GM19023 (cell line): ENCODE measurements around the gene TLCD3A.
"Not testable (repeated sequence)": the region's sequence is repeated elsewhere in the genome, so short reads cannot be mapped to it uniquely, and the experiment has no call there.

ENCODE experiments used
- ATAC-seq: cut with Tn5 transposase; IDR thresholded peaks from one replicate; pipeline ENCODE4 v1.9.1; 2021; ENCODE audit warnings: mild to moderate bottlenecking, moderate library complexity; ENCODE audit not compliant: unreplicated experiment

TLCD3A gene

DNA sequence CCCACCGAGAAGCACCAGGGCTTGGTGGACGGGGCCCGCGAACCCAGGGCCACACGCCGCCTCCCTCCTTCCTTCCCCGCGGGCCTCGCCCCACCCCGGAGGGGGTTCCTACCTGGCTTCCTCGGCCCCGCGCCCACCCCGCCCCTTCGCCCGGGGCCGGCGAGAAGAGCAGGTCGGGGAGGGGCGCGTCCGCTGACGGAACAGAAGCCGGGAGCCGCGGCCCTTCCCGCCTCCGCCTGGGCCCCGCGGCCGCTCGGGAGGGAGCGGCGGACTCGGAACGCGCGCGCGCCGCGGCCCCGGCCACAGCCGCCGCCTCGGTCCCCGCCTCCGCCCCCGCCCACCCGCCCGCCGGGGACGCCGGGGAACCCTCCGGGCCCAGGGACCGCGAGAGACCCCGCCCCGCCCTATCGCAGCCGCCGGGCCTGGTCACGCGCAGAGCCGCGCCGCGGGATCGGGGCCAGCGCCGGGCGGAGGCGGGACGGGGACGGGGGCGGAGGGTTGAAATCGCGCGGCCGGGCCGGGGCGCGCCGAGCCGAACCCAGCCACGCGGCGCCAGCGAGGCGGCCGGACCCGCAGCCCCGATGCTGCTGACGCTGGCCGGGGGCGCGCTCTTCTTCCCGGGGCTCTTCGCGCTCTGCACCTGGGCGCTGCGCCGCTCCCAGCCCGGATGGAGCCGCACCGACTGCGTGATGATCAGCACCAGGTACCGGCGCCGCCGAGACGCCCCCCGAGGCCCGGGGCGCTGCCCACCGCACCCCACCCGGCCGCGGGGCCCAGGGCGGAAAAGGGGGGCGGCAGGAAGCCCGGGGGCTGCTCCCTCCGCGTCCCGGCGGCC lies at the start of gene TLCD3A:
Gene TLCD3A (plus strand): TSS at position 530 of the 835 bp plus-strand sequence. CDS start 52 bp downstream, at position 582.
- peak; percentile 62 for ATAC-seq

DNA sequence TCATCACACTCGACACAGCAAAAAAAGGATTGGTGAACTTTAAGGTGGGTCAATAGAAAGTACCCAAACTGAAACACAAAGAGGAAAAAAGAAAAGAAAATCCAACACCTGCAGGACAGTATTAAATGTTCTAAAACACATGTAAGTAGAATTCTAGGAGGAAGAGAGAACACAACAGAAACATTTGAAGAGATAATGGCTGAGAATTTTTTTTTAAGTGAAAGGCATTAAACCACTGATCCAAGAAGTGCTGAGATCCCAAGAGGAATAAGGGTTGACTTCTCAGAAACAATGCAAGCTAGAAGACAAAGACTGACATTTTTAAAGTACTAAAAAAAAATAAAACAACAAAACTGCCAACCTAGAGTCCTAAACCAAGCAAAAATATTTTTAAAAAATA lies 49.4 kb upstream of the TLCD3A start:
- ATAC-seq: no peak

DNA sequence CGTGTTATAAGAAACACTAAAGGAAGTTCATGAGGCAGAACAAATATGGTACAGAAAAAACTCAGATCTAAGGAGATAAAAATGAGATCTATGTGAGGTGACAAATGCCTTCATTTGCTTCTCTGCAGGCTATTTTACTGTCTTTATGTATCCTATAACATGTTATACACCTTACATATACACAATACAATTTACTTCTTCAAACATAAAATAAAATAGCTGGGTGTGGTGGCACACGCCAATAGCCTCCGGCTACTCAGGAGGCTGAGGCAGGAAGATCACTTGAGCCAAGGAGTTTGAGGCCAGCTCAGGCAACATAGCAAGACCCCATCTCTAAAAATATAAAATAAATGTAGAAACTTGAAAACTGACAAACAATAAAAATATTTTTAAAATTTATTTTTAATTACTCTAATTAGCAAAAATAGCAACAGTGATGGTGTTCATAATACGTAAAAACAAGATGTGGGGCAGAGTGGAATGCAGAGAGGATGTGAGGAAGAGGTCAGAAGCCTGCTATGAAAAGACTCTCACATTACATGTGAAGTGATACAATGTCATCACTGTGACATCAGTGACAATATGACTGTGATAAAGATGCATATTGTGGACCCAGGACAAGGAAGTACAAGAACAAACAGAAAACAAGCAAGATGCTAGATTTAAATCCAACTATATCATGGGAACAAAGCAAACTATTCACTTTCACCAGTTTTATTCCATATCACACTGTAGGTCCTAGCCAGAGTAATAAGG lies 48.7 kb upstream of the TLCD3A start:
- no peak for ATAC-seq

DNA sequence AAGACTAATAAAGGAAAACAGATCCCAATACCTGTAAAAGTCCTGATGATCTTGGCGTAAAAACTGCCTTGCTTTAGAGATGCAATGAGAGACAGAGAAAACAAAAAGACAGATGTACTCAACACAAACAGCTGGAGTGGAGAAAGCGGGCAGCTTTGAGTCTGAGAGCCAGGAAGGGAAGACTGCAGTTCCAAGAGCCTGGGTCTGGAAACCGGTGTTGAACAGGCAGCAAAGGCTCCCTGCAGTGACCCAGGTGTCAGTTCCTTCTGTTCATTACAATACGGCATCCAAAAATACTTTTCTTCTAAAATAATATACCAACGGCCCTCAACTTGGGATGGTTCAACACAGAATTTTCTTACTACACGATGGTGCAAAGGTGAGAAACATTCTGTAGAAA lies 47.4 kb upstream of the TLCD3A start:
- no peak for ATAC-seq

DNA sequence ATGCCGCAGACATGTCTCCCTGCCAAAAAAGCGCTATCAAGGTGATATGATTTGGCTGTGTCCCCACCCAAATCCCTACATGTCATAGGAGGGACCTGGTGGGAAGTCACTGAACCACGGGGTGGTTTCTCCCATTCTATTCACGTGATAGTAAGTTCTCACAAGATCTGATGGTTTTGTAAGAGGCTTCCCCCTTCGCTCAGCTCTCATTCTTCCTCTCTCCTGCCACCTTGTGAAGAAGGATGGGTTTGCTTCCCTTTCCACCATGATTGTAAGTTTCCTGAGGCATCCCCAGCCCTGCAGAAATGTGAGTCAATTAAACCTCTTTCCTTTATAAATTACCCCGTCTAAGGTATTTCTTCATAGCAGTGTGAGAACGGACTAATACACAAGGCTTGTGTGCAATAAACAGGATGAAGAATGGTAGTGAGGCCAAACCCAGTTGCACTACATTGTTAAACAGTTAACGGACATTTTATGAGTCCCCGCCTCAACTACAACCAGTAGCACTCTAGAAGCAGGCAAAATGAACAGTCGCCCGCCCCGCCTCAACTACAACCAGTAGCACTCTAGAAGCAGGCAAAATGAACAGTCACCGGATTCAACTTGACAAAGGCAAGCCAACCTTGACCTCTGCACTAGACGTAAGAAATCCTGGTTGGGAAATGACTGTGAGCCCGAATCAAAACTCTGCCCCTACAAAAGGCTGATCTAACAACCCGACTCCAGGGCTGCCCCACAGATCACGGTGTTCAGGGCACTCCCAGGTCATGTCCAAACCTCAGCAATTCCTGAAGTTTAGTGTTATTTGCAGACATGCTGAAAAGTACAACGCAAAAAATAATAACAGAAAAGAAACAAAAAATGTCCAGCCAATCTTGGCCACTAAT lies 44.1 kb upstream of the TLCD3A start:
- no peak for ATAC-seq

DNA sequence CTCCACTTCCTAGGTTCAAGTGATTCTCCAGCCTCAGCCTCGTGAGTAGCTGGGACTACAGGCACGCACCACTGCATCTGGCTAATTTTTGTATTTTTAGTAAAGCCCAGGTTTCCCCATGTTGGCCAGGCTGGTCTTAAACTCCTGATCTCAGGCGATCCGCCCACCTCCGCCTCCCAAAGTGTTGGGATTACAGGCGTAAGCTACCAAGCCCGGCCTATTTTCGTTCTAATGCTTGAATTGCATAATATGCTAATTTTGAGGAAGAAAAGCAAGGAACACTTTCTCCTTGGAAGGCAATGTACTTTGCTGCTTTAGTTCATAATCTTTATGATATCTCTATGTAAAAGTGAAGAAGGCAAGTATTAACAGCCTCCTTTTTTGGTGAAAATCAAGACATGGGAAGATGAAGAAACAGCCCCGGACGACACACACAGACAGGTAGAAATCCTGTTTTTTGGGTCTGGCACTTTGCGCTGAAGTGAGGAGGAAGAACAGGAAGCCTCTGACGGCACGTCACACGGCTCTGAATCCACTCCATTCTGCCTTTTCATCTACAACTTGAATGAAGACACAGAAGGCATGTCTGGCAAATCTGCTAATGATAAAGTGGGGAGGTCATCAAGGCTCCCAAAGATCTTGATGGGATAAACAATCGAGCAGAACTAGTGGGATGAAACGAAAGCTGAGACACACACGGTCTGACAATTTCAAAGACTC lies 42.7 kb upstream of the TLCD3A start:
- ATAC-seq: no peak

DNA sequence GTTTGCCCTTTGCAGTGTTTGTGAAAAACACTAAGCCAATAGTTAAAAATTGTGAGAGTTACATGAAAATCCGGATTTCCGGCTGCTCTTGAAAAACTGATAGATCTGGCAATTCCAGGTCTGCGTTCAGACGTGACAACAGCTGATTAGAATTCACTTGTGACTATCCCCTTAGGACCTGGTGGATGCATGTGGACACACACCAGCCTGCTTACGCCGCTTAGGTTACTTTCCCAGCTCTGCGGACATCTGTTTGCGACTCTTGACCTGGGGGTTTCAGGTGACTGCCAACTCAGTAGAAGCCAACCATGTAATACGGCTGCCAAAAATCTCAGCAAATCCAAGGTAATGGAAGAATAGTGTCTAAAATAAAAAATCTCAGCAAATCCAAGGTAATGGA lies 42.0 kb upstream of the TLCD3A start:
- ATAC-seq: no peak

DNA sequence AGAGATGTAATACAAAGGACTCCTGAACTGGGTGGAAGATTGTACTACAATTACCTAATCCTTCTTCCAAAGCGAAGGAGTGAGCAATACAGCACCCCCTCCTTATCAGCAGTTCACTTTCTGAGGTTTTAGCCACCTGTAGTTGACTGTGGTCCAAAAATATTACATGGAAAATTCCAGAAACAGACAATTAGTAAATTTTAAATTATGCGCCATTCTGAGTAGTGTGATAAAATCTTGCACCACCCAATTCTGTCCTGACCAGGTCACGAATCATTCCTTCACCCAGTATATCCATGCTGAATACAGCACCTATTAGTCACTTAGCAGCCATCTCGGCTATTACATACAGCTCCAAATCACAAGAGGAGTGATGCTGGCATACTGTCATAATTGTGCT lies 41.0 kb upstream of the TLCD3A start:
- no peak for ATAC-seq

DNA sequence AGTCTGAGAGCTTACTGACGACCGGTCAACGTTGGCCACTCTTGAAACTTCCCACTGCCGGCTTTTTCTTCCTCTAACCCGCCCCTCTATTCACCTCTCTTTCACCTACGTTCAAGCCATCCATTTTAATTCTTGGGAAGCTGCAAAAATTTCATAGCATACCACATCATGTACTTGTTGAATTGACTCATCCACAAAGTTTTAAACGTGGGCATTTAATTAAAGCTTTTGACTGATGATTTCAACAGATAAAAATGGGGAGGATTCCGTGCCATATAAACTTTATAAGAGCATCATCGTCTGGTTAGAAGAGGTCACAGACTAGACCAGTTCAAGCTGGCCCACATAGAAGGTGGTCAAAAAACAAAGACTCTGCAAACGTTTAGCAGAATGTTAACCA lies 40.3 kb upstream of the TLCD3A start:
- ATAC-seq: no peak

DNA sequence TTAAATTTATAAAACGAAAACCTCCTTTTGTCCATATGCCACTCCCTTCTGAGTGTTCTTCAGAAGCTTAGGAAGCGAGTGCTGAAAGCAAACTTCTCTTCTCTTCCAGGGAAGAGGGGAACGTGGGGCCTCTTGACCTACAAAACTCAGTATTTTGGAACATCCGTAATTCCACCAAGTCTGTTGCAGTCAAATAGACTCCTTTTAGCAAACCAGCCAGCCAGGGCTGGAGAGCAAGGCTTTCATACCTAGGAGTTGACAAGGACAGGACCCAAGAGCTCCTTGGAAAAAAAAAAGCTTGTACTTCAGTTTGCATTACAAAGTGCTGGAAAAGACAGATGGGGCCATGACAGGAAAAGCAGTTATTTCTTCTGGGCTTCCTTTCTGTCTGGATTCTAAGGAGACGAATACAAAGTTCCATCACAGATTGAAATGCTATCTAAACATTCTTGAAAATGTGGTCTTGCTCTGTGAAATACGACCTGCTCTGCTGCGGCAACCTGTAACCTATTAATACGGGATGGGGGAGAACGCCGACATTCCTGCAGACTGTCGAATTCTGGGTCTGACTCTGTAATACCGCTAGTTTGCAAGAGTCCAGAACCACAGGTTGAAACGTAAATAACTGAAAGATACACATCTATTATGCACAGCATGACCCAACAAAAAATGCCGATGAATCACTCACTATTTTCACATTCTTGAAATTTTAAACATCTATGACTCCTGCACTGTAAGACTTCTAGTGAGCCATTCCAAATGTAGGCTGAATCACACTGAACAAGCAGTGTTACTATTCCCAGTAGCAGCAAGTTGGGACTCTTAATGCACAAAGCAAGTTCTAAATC lies 38.4 kb upstream of the TLCD3A start:
- no peak for ATAC-seq

DNA sequence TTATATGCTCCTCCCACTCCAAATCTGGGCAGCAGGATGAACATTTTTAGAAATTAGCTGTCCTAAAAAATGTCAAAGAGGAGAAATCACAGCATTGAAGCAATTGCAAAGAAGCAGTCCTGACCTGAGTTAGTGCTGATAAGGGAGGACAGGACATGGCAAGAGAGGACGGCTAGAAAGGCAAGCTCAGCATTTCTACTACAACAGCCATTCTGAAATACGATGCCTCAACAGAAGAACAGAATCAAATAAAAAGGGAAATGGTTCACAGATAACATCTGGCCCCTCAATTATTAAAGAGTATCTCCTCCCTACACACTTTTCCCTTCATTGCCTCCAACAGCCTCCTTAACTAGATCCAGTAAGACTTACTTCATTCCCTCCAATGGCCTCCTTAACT lies 36.0 kb upstream of the TLCD3A start:
- ATAC-seq: no peak

DNA sequence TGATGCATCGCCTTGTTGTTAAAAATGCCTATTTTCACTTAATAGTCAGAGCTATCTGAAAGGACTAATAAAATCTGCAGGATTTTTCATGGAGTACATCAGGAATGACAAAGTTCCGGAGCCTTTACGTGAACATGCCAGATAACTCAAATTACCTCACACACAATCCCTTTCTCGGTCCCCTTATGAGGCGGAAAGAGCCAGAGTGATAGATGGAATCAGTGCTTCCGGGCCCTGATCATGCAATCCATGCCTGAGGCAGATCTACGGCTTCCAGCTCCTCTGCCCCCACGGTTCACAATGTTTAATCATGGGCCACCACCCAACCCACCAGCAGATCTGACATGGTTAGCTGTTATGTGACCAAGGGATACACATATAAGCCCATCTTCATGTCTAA lies 34.7 kb upstream of the TLCD3A start:
- ATAC-seq: no peak

DNA sequence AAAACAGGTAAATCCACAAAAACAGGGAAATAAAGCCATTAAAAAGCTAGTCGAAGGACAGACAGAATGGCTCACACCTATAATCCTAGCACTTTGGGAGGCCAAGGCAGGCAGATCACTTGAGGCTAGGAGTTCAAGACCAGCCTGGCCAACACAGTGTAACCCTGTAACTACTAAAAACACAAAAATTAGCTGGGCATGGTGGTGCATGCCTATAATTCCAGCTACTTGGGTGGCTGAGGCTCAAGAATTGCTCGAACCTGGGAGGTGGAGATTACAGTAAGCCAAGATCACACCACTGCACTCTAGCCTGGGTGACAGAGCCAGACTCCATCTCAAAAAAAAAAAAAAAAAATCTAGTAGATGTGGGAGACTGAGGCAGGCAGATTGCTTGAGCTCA lies 34.3 kb upstream of the TLCD3A start:
- ATAC-seq: not testable (repeated sequence)

DNA sequence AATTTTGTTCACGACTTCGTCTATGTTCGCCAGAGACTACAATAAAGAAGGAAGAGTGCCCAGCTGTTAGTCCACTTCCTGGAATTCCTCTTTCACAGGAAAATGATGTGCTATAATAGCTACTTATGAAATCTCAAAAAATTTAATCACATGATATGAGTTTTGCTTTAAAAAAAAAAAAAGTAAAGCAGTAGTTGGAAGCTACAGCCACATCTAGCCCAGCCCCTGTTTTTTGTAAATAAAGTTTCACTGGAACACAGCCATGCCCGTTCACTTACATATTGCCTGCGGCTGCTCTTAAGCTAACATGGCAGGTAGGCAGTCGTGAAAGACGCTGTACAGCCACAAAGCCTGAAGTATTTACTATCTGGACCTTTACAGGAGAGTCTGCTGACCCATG lies 33.1 kb upstream of the TLCD3A start:
- no peak for ATAC-seq

DNA sequence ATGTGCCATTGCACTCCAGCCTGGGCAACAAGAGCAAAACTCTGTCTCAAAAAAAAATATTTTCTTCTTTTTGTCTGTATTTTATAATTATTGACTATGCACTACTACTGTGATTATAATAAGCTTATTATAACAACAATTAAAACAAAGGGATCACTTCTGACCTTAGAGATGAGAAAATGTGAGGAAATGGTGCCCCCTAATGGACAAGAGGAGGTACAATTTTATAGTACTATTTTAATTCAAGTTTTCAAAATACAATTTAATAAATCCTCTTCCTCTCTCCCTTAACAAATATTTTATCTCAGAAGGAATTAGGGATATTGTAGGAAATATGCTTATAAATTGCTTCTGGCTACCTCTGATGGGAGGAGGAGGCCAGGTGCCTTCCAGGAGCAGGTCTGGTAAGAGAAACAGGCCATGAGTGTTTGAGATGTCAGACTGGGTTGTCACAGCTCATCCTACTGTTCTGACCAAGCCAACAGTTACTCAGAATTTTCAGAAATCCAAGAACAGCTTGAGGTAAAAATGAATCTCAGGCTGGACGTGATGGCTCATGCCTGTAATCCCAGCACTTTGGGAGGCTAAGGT lies 31.8 kb upstream of the TLCD3A start:
- no peak for ATAC-seq

DNA sequence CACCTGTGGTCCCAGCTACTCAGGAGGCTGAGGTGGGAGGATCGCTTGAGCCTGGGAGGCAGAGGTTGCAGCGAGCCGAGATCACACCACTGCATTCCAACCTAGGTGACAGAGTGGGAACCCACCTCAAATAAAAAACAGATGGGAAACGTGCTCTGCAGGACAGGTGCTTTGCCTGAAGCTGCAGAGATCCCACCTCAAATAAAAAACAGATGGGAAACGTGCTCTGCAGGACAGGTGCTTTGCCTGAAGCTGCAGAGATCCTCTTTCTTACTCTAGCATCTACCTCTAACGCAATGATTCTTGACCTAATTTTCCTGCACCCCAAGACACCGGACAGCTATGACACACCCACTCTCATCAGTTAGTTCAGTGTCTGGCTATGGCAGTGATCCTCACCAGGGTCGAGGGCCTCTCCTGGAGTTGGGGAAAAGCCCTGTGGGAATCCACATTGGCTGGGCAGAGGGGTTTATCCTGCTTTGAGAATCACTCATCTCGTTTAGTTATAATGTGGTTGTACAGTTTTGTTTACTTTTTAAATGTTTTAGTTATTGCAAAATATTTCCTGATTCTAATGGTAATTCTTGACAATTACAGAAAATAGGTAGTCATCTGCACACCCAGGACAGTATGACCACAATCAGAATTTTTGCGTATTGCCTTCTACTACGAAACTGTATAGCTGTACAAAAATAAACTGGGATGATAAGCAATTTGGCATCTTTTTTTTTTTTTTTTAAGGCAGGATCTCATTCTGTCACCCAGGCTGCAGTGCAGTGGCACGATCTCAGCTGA lies 29.1 kb upstream of the TLCD3A start:
- no peak for ATAC-seq

DNA sequence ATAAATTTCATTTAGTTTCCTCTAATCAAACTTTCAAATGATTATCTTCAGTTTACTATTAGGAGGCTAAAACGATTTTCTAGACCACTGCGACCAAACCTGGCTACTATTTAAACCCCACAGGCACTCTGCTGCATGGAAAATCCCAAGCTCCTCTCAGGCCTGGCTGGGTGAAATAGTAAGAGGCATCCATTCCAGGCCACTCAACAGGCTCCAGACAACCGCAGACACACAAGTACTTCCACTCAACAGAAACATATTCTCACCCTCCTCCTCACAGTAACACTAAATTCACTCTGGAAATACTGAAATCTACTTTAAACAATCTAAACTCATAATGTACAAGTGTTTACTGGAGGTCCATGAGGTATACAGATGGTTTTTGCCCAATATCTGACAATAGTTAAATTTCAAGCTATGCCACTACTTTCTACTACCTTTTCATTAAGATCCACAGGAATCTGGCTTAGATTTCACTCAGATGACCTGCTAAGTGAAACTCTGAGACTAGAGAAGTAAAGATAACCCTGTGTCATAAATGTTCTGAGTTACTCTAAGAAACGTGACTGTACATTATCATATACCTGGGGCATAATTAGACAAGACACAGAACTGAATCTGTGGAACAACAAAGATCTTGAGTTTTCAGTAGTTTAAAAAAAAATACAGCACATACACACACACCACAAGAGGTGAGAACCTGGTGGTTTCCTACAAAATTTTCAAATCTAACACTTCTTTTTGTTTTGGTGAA lies 28.1 kb upstream of the TLCD3A start:
- no peak for ATAC-seq

DNA sequence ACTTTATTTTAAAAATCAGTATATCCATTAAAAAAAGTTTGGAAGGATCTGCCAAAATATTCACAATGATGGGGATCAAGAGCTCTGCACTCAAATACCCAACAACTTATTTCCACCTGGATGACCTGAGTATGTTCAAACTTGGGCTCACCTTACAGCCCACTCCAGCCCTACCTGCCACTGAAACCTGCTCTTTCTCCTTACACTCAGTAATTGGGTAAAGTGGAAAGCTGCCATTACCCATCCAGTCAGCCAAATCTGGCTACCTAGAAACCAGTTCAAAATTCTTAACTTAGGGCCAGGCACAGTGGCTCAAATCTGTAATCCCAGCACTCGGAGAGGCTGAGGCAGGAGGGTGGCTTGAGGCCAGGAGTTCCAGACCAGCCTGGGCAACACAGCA lies 27.4 kb upstream of the TLCD3A start:
- no peak for ATAC-seq
